NB4 (cell line): Measurements from ENCODE around the gene FGF4.

ENCODE experiments used
- POLR2A ChIP-seq: IDR thresholded peaks from 2 replicates; pipeline ENCODE4 v1.6.1; 2011; ENCODE audit warnings: mild to moderate bottlenecking; ENCODE audit not compliant: insufficient read length; ENCODE audit errors: extremely low read depth
- TF ChIP-seq, protein P1 (sequence below): IDR thresholded peaks from one replicate; pipeline ENCODE4 v1.5.1; 2012; ENCODE audit warnings: low read depth, low read length

GRCh38 chr11:69774354-69775162 is 583 bp downstream of the FGF4 start:
- no peak for TF ChIP-seq POLR2A
- TF ChIP-seq, protein P1, sequence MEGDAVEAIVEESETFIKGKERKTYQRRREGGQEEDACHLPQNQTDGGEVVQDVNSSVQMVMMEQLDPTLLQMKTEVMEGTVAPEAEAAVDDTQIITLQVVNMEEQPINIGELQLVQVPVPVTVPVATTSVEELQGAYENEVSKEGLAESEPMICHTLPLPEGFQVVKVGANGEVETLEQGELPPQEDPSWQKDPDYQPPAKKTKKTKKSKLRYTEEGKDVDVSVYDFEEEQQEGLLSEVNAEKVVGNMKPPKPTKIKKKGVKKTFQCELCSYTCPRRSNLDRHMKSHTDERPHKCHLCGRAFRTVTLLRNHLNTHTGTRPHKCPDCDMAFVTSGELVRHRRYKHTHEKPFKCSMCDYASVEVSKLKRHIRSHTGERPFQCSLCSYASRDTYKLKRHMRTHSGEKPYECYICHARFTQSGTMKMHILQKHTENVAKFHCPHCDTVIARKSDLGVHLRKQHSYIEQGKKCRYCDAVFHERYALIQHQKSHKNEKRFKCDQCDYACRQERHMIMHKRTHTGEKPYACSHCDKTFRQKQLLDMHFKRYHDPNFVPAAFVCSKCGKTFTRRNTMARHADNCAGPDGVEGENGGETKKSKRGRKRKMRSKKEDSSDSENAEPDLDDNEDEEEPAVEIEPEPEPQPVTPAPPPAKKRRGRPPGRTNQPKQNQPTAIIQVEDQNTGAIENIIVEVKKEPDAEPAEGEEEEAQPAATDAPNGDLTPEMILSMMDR = no peak
